GM19238 (cell line): ENCODE data around the gene HK1.
"Not testable (repeated sequence)": the region's sequence is repeated elsewhere in the genome, so short reads cannot be mapped to it uniquely, and the experiment has no call there.

Source experiments
- DNase-seq: peaks from one replicate; pipeline ENCODE4 v3.0.0; 2011; ENCODE audit warnings: low spot score; ENCODE audit not compliant: insufficient read length

The HK1 gene

DNA sequence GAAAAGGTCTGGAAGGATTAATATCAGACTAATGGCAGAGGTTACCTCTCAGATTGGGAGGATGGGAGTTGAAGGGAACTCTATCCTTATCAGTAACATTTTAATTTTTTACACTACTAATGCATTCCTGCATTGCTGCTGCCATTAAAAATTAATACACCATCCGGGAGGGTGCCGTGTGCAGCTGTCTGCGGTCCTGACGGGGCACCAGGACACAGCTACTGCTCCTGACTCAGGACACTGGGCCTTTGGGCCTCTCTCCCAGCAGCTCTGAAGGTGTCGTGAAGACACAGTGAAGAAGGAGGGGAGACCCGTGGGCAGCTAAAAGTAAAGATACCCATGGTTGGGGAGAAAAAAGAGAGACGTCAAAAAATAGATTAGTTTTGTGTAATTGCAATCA, 23.4 kb upstream of the HK1 start:
- no peak for DNase-seq

DNA sequence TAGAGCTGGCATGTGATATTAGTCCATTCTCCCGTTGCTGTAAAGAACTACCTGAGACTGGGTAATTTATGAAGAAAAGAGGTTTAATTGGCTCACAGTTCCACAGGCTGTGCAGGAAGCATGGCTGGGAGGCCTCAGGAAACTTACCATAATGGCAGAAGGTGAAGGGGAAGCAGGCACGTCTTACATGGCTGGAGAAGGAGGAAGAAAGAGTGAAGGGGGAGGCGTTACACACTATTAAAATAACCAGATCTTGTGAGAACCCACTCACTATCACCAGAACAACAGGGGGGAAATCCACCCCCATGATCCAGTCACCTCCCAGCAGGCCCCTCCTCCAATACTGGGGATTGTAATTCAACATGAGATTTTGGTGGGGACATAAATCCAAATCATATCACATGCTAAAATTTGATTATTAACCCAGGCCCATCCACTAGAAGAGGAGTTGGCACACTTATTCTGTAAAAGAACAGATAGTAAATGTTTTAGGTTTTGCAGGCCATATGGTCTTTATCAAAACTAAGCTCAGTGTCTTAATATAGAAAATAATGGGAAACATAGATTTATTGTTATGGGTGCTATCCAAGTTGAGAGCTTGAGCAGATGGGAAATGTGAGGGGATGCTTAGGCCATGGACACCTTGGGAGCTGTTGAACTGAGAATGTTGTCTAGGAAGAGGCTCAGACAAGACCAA, 18.6 kb upstream of the HK1 start:
- DNase-seq: no peak

DNA sequence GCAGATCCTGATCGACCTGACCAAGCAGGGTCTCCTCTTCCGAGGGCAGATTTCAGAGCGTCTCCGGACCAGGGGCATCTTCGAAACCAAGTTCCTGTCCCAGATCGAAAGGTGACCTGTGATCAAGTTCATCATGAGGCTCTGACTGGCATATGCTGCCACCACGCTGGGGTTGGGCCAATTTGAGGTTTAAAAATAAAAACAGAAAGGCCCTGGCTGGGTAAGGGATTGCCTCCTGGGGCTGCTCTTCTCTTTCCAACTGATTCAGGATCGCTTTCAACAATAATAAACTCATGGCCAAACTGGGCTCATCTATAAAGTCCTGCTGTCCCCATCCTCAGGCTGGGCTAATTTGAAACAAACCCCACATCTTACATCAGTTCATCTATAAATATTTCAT, 17.1 kb upstream of the HK1 start:
- DNase-seq: no peak

DNA sequence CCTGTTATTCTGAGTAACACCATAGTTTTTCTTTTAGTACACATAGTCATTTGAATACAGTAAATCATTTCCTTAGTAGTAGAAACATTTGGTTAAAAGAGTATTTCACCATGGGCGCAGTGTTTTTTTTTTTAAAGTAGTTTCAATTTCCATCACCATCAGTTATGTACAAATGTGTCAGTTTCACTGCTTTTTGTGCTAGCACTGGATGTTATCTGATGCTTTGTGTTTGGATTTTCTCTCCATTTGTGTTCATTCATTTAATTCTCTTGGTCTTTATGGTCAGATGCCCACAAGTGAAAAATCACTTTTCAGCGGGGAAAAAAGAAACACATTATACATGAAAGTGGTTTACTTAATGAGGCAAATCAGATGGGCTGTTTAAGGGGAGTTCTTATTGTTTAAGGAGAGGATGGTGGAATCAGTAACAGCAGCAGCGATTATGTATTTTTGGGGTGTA, 16.0 kb upstream of the HK1 start:
- no peak for DNase-seq

DNA sequence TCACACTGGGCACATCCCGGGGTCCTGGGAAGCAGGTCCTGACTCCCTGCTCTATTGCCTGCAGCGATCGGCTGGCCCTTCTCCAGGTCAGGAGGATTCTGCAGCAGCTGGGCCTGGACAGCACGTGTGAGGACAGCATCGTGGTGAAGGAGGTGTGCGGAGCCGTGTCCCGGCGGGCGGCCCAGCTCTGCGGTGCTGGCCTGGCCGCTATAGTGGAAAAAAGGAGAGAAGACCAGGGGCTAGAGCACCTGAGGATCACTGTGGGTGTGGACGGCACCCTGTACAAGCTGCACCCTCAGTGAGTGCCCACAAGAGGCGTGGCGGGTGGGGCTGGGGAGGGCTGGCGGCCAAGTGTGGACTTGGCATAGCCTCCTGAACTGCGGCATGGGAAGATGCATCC, 12.8 kb upstream of the HK1 start:
- no peak for DNase-seq

DNA sequence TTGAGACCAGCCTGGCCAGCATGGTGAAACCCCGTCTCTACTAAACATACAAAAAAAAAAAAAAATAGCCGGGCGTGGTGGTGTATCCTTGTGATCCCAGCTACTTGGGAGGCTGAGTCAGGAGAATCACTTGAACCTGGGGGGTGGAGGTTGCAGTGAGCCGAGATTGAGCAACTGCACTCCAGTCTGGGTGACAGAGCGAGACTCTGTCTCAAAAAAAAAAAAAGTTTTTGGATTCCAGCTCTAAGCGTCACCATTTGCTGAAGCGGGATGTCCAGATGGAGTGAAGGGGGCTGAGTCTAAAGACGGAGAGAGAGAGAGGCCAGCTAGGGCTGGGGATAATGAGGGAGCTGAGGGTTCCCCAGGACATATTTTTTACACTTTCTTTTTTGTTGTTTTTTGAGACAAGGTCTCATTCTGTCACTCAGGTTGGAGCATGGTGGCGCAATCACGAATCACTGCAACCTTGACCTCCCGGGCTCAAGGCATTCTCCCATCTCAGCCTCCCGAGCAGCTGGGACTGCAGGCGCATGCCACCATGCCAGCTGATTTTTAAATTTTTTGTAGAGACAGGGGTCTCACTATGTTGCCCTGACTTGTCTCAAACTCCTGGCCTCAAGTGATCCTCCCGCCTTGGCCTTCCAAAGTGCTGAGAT, 9.4 kb upstream of the HK1 start:
- DNase-seq: no peak

DNA sequence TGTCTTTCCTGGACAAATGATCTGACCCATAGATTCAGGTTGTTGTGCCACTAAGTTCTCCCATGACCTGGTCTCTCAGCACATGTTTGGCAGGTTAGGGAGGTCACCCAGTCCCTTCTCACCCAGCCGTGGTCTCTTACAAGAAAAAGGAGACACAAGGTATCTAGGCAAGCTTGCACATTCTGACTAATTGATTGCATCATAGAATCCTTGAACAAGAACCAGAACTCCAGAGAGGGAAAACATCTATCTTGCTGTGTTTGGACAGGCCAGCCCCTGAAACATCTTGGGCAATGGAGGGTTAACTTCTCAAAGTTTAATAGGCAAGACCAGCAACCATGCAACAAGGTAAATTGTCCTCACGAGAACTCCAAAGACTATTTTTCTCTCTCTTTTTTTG, 8.5 kb upstream of the HK1 start:
- DNase-seq: no peak

DNA sequence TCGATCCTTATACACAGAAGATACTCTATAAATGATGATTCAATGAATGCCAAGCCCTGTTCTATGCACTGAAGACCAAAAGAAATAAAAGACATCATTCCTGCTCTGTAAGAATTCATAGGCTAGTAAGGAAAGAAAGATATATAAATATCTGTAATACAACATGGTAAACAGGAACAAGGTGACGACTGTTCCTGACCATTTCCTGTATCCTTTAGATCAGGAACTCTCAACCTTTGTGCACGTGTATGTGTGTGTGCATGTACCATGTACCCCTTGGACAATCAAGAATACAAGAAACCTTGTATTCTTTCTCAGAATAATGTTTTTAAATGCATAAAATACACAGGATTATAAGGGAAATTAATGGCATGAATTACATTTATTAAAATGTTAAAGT, 7.3 kb upstream of the HK1 start:
- DNase-seq: no peak

DNA sequence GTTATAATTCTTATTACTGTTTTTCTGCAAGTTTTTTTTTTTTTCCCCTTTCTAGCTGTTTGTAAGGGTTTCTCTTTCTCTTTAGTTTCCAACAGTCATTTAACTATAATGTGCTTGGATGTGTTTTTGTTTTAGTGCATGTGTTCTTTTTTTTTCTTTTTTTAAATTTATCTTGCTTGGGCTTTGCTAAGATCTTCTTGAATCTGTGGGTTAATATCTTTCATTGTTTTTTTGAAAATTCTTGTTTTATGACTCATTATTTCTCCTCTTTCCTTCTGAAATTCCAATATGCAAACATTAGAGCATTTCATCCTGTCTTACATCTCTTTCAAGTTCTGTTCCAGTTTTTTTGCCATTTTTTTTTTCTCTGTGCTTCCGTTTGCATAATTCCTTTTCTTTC, 5.7 kb upstream of the HK1 start:
- no peak for DNase-seq

DNA sequence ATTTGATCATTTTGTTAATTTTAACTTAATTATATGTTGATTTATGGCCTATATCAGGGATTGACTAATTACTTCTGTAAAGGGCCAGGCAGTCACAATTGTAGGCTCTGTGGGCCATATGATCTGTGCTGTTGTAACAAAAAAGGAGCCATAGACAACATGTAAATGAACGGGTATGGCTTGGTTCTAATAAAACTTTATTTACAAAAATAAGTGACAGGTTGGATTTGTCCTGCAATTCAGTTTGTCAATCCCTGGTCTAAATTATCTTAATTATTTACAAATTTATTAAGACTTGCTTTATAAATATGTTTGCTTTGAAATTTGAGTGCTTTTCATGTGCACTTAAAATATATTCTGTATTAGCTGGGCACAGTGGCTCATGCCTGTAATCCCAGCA, 2.9 kb upstream of the HK1 start:
- DNase-seq: no peak

DNA sequence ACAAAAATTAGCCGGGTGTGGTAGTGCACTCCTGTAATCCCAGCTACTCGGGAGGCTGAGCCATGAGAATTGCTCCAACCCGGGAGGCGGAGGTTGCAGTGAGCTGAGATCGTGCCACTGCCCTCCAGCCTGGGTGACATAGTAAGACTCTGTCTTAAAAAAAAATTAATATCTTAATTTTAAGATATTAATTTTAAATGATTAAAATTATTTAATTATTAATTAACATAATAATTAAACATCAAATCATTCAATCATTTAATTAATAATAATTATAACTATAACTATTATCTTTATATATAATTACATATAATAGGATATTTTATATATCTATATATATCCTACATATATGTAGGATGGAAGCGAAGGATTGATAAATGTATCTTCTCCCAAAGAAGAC, 1.8 kb upstream of the HK1 start:
- DNase-seq: no peak

DNA sequence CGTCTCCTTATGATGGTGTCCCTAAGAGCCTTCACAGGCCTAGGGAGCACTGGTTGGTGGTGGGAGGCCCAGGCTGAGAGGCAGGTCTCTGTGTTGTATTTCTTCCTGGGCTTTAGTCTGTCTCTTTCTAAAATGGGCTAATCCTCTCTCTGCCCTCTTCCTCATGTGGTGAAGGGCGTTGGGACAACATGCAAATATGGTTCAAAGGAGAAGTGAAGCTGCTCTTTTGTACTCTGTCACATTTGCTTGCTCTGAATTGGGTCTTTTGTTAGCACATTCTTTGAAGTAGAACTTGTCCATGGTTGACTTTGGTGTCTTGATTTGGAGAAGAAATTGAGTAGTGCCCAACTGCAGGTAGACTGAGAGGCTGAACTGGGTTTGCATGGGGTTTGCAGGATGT, 814 bp downstream of the HK1 start:
- no peak for DNase-seq

DNA sequence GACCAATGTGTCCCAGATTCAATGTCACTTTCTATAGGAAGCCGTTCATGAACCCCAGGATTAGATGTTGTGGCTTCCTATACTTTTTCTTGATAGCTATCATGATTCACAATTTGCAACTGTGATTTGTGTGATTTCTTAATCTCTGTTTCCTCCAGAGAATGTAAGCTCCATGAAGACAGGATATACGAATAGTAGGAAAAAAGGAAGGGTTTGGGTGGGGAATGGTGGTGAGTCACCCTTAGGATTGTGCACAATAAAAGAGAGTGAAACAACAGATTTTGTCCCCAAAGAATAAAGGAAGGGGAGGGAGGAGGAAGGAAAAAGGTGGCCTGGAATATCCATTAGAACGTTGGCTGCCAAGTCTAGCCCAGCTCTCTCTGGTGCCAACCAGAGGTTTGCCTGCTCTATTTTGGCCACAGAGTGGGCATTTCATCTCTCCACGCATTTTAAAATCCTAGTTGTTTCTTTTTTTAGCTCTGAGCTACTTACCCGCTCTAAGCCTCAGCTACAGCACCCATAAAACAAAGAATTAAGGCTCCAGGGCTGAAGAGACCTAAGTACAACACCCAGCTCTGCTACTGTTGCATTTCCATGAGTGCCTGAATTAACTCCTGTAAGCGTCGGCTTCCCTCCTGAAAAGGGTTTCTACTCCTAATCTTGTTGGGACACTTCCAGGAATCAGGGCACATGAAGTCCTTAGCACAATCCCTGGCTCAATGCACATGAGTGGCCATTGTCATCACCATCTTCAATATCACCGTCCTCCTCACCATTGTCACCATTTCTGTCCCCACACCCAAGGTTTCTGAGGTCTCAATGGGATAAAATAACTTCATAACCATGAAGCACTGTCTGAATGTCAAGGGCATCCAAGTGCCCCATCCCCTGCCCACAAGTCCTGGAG, 3.5 kb downstream of the HK1 start:
- no peak for DNase-seq

DNA sequence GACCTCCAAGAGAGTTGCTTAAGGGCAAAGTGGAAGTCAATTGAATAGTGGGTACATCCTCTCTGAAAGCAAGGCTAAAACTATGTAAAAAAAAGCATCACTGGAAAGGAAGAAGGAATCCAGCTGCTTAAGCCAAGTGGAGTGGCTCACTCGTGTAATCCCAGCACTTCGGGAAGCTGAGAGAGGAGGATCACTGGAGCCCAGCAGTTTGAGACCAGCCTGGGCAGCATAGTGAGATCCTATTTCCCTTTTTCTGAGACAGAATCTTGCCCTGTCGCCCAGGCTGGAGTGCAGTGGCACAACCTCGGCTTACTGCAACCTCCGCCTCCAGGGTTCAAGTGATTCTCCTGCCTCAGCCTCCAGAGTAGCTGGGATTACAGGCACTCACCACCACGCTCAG, 6.1 kb downstream of the HK1 start:
- not testable (repeated sequence) for DNase-seq

DNA sequence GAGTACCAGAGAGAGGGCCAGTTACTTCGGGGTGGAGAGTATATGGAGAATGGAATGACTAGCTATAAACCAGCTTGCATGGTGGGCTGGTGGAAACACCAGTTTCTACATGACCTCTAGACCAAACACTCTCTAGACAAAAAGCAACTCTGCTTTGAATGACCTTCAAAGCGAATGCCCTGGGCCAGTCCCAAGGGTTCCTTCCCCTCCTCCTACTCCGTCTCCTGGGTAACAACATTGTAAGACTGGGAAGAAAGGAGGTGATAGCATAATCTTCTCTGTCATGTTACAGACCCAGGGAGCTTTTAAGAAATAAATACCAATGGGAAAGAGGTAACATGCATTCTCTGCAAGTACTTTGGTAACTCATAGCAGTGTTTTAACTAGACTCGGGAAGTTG, 7.4 kb downstream of the HK1 start:
- no peak for DNase-seq

DNA sequence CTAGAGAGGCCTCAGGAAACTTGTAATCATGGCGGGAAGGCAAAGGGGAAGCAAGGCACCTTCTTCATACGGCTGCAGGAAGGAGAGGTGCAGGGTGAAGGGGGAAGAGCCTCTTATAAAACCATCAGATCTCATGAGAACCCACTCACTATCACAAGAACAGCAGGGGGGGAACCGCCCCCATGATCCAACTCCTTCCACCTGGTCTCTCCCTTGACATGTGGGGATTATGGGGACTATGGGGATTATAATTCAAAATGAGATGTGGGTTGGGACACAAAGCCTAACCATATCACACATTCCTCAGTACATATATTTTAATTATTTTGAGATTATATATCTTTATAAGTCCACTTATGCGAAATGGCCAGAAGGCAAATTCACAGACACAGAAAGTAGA, 8.9 kb downstream of the HK1 start:
- no peak for DNase-seq

DNA sequence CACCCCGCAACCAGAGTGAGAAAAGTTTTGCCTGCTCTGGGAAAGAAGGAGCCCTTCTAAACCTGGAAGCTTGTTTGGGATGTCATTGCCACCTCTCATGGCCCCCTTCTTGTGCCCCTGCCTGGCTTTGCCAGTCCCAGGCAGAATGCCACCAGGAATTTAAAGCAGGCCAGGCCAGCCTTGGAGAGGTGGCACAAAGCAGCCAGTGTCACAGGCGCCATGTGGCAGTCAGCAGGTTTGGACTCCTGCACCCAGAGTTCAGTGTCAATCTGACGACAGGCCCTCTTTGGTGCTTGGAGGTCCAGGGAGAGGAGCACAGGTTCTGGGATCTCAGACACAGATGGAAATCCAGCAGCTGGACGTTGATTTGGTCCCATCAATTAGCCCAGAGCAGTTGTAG, 12.7 kb downstream of the HK1 start:
- DNase-seq: no peak

DNA sequence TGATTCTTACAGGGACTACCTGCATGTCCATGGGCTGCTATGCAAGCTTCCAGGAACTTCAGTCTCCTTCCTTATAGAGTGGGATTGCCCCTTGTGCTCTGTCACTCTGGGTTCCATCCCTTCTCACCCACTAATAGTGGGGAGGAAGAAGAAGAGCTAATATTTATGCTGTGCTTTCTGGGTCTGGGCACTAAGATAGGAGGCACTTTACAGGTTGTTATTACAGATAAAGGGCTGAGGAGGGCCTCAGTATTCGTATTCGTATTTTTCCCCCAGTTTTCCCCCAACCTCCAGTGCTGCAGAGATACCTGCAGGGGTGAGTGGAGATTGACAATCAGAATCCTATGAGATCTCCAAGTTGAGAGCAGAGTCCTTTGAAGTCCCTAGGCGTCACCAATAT, 14.2 kb downstream of the HK1 start:
- DNase-seq: no peak

DNA sequence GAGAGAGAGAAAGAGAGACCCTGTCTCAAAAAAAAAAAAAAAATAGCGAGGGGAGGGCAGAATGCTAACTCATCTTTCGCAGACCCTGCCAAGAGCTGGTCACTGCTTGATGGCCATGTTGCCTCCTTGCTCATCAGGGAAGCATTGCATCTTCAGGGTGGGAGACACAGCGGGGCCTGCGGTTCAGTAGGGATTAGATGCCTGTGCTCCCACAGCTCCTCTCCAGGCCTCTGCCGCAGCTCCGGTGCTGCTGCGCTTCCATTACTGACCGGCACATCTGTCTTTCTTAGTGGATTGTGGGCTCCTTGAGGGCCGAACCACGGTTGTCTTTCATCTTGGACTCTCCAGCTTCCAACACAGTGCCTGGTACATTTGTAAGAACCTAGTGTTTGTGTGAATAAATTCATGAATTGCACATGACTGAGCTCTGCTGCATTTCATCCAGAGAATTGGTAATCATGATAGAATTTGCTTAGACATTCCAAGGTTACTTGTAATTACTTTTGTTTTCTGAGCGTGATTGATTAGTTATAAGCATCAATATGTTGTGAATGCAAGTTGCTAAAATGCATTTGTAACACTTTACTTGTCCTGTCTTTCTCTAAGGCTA, 16.8 kb downstream of the HK1 start:
- DNase-seq: no peak

DNA sequence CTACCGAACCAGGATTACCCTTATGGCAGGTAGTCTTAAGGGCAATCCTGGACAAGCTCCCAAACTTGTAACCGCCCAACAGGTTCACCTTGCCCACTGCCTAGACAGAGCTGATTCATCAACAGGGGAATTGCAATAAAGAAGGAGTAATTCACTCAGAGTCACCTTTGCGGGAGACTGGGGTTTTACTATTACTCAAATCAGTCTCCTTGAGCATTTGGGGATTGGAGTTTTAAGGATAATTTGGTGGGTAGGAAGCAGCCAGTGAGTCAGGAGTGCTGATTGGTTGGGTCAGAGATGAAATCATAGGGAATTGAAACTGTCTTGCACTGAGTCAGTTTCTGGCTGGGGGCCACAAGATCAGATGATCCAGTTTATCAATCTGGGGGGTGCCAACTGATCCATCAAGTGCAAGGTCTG, 25.3 kb downstream of the HK1 start:
- DNase-seq: no peak

DNA sequence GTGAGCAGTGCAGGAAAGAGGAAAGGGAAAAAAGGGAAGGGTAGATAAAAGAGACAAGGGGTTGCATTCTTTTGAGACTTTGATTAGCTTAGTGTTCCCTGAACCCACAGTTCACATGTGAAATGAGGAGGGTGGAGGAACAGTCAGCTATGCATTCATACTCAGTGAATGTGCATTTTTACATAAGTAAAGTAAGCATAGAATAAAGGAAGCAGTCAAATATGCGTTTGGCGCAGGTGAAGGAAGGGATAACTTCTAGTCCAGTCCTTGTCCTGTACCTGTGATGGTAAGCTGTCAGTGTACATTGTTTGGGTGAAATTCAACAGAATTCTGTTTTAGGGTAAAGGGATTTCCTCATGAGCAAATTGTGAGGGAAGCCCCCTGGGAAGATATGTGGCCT, 28.1 kb downstream of the HK1 start:
- no peak for DNase-seq

DNA sequence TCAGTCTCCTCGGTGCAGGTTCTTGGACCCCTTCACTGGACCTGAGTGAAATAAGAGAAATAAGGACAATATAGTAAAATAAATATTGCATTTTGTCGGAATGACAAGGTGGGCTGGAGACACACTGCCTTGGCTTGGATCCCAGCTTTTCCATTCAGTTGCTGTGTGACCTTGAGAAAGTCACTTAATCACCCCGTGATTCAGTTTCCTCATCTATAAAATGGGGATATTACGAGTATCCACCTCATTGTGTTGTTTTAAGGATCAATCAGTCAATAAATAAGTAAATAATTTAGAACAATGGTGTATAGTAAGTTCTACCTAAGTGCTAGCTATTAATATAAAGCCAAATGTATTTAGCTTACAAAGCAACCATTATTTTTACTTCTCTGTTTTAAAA, 29.1 kb downstream of the HK1 start:
- no peak for DNase-seq
